ENCODE results near the gene DGKA. TPM values are rescaled to one million over a fixed set of nuclear protein-coding genes. Genes with fewer than 3 reads are reported as not detected.

DGKA gene
- total and polyA plus RNA-seq, 2 of the 13 experiments (the other 11 are each of a cell fraction or from before 2014, with no cell fraction given) = 2.4 to 5.4 TPM

DNA sequence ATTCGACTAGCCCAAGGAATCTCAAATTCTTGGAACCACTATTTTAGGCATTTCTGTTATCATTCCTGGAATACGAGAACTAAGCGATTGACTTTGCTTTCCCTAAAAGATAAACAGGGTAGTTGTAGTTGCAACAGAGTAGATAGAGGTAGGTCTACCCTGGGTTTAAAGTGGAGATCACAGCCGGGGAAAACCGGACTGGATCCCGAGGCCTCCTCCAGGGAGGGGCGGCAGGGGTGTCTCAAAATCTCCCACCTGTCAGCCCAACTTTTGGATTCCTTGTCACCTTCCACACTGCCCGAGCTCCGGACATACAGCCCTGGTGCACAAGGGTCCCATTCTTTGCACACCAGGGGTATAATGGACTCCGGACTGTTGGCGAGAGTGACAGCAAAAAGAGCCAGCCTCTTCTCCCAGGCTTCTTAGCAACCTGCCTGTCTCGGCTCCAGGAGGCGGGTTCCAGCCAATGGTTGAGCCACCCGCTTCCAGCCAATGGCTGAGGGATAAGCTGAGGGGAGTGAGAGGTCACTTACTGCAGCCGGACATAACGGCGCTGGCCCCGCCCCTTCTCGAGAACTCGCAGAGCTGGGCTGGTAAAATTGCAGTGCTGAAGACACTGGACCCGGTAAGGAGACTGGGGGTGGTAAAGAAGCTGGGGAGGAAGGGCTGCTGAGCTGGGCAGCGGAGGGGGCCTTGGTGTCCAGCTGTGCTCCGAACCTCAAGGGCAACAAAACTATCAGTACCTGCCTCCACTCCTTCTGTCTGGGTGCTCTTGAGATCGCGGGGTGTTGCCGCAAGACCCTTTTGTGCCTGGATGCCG, 66.0 kb downstream of the DGKA start, which contains the start of gene SUOX (continued):
- TF ChIP-seq, protein P1, sequence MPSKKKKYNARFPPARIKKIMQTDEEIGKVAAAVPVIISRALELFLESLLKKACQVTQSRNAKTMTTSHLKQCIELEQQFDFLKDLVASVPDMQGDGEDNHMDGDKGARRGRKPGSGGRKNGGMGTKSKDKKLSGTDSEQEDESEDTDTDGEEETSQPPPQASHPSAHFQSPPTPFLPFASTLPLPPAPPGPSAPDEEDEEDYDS (CRISPR knock-in tag; IDR thresholded peaks at IDR 0.05) = peak; percentile 88
- TF ChIP-seq KAT8 (CRISPR knock-in tag; IDR thresholded peaks at IDR 0.05) = peak; percentile 76; the same call in 1 of the 2 replicates
- TF ChIP-seq, protein P2, sequence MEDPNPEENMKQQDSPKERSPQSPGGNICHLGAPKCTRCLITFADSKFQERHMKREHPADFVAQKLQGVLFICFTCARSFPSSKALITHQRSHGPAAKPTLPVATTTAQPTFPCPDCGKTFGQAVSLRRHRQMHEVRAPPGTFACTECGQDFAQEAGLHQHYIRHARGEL (CRISPR knock-in tag; IDR thresholded peaks at IDR 0.05) = no peak
- TF ChIP-seq SSRP1 (CRISPR knock-in tag; IDR thresholded peaks at IDR 0.05) = no peak
- TF ChIP-seq ISX (CRISPR knock-in tag; conservative IDR thresholded peaks at IDR 0.05) = no peak
- TF ChIP-seq, protein P3, sequence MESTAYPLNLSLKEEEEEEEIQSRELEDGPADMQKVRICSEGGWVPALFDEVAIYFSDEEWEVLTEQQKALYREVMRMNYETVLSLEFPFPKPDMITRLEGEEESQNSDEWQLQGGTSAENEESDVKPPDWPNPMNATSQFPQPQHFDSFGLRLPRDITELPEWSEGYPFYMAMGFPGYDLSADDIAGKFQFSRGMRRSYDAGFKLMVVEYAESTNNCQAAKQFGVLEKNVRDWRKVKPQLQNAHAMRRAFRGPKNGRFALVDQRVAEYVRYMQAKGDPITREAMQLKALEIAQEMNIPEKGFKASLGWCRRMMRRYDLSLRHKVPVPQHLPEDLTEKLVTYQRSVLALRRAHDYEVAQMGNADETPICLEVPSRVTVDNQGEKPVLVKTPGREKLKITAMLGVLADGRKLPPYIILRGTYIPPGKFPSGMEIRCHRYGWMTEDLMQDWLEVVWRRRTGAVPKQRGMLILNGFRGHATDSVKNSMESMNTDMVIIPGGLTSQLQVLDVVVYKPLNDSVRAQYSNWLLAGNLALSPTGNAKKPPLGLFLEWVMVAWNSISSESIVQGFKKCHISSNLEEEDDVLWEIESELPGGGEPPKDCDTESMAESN (CRISPR knock-in tag; conservative IDR thresholded peaks at IDR 0.05) = 0 out of 2 replicates have a peak, but pooled peaks have one; percentile 54
- TF ChIP-seq, protein P4, sequence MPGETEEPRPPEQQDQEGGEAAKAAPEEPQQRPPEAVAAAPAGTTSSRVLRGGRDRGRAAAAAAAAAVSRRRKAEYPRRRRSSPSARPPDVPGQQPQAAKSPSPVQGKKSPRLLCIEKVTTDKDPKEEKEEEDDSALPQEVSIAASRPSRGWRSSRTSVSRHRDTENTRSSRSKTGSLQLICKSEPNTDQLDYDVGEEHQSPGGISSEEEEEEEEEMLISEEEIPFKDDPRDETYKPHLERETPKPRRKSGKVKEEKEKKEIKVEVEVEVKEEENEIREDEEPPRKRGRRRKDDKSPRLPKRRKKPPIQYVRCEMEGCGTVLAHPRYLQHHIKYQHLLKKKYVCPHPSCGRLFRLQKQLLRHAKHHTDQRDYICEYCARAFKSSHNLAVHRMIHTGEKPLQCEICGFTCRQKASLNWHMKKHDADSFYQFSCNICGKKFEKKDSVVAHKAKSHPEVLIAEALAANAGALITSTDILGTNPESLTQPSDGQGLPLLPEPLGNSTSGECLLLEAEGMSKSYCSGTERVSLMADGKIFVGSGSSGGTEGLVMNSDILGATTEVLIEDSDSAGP (CRISPR knock-in tag; IDR thresholded peaks at IDR 0.05; ENCODE audit: borderline replicate concordance) = peak; percentile 84; the same call in 1 of the 2 replicates
- TF ChIP-seq, protein P5, sequence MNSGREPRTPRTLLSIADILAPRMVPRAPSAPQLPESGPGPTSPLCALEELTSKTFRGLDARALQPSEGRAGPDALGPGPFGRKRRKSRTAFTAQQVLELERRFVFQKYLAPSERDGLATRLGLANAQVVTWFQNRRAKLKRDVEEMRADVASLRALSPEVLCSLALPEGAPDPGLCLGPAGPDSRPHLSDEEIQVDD (CRISPR knock-in tag; IDR thresholded peaks at IDR 0.05; ENCODE audit: borderline replicate concordance) = no peak
- peak; percentile 4; the same call in 1 of the 2 replicates for TF ChIP-seq KDM5B (CRISPR knock-in tag; IDR thresholded peaks at IDR 0.05; ENCODE audit: borderline replicate concordance)
- TF ChIP-seq KDM1A (CRISPR knock-in tag; IDR thresholded peaks at IDR 0.05) = no peak
- TF ChIP-seq ZEB1 (IDR thresholded peaks at IDR 0.05; ENCODE audit: insufficient replicate concordance, low read depth) = peak; percentile 65
- peak; percentile 50; the same call in 1 of the 2 replicates for TF ChIP-seq GLI4 (CRISPR knock-in tag; IDR thresholded peaks at IDR 0.05; ENCODE audit: borderline replicate concordance)
- peak; percentile 35; the same call in 1 of the 2 replicates for TF ChIP-seq PHF8 (CRISPR knock-in tag; IDR thresholded peaks at IDR 0.05)
- TF ChIP-seq, protein P6, sequence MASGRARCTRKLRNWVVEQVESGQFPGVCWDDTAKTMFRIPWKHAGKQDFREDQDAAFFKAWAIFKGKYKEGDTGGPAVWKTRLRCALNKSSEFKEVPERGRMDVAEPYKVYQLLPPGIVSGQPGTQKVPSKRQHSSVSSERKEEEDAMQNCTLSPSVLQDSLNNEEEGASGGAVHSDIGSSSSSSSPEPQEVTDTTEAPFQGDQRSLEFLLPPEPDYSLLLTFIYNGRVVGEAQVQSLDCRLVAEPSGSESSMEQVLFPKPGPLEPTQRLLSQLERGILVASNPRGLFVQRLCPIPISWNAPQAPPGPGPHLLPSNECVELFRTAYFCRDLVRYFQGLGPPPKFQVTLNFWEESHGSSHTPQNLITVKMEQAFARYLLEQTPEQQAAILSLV (CRISPR knock-in tag; IDR thresholded peaks at IDR 0.05; ENCODE audit: borderline replicate concordance) = peak; percentile 36; the same call in 1 of the 2 replicates
- peak; percentile 45 for TF ChIP-seq ZNF883 (CRISPR knock-in tag; IDR thresholded peaks at IDR 0.05; ENCODE audit: not compliant biosample characterization)
- 0 out of 2 replicates have a peak, but pooled peaks have one; percentile 27 for TF ChIP-seq ZFP37 (CRISPR knock-in tag; IDR thresholded peaks at IDR 0.05; ENCODE audit: borderline replicate concordance)
- TF ChIP-seq, protein P7, sequence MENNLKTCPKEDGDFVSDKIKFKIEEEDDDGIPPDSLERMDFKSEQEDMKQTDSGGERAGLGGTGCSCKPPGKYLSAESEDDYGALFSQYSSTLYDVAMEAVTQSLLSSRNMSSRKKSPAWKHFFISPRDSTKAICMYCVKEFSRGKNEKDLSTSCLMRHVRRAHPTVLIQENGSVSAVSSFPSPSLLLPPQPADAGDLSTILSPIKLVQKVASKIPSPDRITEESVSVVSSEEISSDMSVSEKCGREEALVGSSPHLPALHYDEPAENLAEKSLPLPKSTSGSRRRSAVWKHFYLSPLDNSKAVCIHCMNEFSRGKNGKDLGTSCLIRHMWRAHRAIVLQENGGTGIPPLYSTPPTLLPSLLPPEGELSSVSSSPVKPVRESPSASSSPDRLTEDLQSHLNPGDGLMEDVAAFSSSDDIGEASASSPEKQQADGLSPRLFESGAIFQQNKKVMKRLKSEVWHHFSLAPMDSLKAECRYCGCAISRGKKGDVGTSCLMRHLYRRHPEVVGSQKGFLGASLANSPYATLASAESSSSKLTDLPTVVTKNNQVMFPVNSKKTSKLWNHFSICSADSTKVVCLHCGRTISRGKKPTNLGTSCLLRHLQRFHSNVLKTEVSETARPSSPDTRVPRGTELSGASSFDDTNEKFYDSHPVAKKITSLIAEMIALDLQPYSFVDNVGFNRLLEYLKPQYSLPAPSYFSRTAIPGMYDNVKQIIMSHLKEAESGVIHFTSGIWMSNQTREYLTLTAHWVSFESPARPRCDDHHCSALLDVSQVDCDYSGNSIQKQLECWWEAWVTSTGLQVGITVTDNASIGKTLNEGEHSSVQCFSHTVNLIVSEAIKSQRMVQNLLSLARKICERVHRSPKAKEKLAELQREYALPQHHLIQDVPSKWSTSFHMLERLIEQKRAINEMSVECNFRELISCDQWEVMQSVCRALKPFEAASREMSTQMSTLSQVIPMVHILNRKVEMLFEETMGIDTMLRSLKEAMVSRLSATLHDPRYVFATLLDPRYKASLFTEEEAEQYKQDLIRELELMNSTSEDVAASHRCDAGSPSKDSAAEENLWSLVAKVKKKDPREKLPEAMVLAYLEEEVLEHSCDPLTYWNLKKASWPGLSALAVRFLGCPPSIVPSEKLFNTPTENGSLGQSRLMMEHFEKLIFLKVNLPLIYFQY (CRISPR knock-in tag; IDR thresholded peaks at IDR 0.05; ENCODE audit: borderline replicate concordance) = no peak
- TF ChIP-seq BRCA1 (CRISPR knock-in tag; IDR thresholded peaks at IDR 0.05) = peak; percentile 64; the same call in 1 of the 2 replicates
